Liver (tissue), 9 donors: Measurements from ENCODE around the gene CYP1B1. TPM values are rescaled to one million over a fixed set of nuclear protein-coding genes. Genes with fewer than 3 reads are reported as not detected.

Experiments
- DNase-seq: peaks from one replicate; pipeline ENCODE4 v3.0.0-alpha.2; 2017; ENCODE audit warnings: low spot score
- H3K27ac ChIP-seq, 2 donors: one replicate each; pipeline ENCODE4 v1.7.0; 2013; ENCODE audit warnings: inconsistent platforms in 2 of 2, low read length in 2 of 2, control low read depth in 1 of 2, low read depth in 1 of 2, mild to moderate bottlenecking in 1 of 2
- H3K27me3 ChIP-seq, 4 donors: one replicate each; pipeline versions ENCODE4 v1.6.1 to v1.7.0; 2013; ENCODE audit warnings: low read length in 3 of 4, inconsistent platforms in 1 of 4, mild to moderate bottlenecking in 1 of 4, moderate library complexity in 1 of 4; ENCODE audit not compliant: control insufficient read depth in 4 of 4, insufficient read depth in 4 of 4
- H3K36me3 ChIP-seq, 4 donors: one replicate each; pipeline versions ENCODE4 v1.6.1 to v1.7.0; 2013; ENCODE audit warnings: low read length in 3 of 4, mild to moderate bottlenecking in 3 of 4, low read depth in 1 of 4, moderate library complexity in 1 of 4; ENCODE audit not compliant: control insufficient read depth in 4 of 4, insufficient read depth in 3 of 4
- H3K4me1 ChIP-seq, 4 donors: one replicate each; pipeline versions ENCODE4 v1.6.1 to v1.7.0; 2013; ENCODE audit warnings: low read length in 3 of 4, mild to moderate bottlenecking in 3 of 4, moderate library complexity in 1 of 4; ENCODE audit not compliant: control insufficient read depth in 4 of 4, insufficient read depth in 4 of 4
- H3K4me3 ChIP-seq, 3 donors: one replicate each; pipeline versions ENCODE4 v1.6.1 to v1.7.0; 2013; ENCODE audit warnings: low read length in 3 of 3, control low read depth in 1 of 3, low read depth in 1 of 3, mild to moderate bottlenecking in 1 of 3
- H3K9ac ChIP-seq, 2 donors: one replicate each; pipeline ENCODE4 v1.7.0; 2013; ENCODE audit warnings: low read length in 2 of 2, mild to moderate bottlenecking in 2 of 2, moderate library complexity in 2 of 2, control low read depth in 1 of 2, low read depth in 1 of 2
- H3K9me3 ChIP-seq, 4 donors: one replicate each; pipeline versions ENCODE4 v1.6.1 to v1.7.0; 2013; ENCODE audit warnings: low read length in 3 of 4; ENCODE audit not compliant: control insufficient read depth in 4 of 4
- ATF3 ChIP-seq: IDR thresholded peaks from 2 replicates; pipeline ENCODE4 v1.6.1; 2016; ENCODE audit warnings: antibody characterized with exemption
- CTCF ChIP-seq: fragments of 150-350 bp; IDR thresholded peaks from 2 replicates; pipeline ENCODE4 v1.5.1; 2017; ENCODE audit warnings: improper control_type of control experiment, low read depth, low read length; ENCODE audit not compliant: missing input control
- GABPA ChIP-seq, 2 donors: IDR thresholded peaks in 1 of 2; conservative IDR thresholded peaks in 1 of 2; 2 replicates each; pipeline ENCODE4 v1.6.1; 2016; ENCODE audit warnings: antibody characterized with exemption in 2 of 2, mild to moderate bottlenecking in 1 of 2, moderate library complexity in 1 of 2
- HNF4A ChIP-seq, 2 donors: conservative IDR thresholded peaks; 2 replicates each; pipeline ENCODE4 v1.6.1; 2016; ENCODE audit warnings: antibody characterized with exemption in 2 of 2, mild to moderate bottlenecking in 2 of 2
- HNF4G ChIP-seq: IDR thresholded peaks from 2 replicates; pipeline ENCODE4 v1.6.1; 2016; ENCODE audit warnings: antibody characterized with exemption
- REST ChIP-seq: IDR thresholded peaks from 2 replicates; pipeline ENCODE4 v1.6.1; 2016; ENCODE audit warnings: antibody characterized with exemption, mild to moderate bottlenecking
- SP1 ChIP-seq: IDR thresholded peaks from 2 replicates; pipeline ENCODE4 v1.6.1; 2018; ENCODE audit warnings: antibody characterized with exemption, mild to moderate bottlenecking
- TAF1 ChIP-seq: conservative IDR thresholded peaks from 2 replicates; pipeline ENCODE4 v1.6.1; 2016; ENCODE audit warnings: antibody characterized with exemption, mild to moderate bottlenecking
- YY1 ChIP-seq: IDR thresholded peaks from 2 replicates; pipeline ENCODE4 v1.6.1; 2016; ENCODE audit warnings: antibody characterized with exemption, mild to moderate bottlenecking
- ZBTB33 ChIP-seq: IDR thresholded peaks from 2 replicates; pipeline ENCODE4 v1.6.1; 2016; ENCODE audit warnings: antibody characterized with exemption
- WGBS: extraction: QIAGEN DNeasy Blood & Tissue Kit; methylation state at CpG from one replicate; pipeline ENCODE4 v1.1.7; 2013; 5-methylcytosine and 5-hydroxymethylcytosine counted together
- polyA plus RNA-seq, 2 donors: library from polyadenylated mRNA; stranded (reverse) in 1 of 2; unstranded in 1 of 2; fragments of 200-250 nt in 1 of 2; fragments of >200 nt in 1 of 2; fragmentation: Nextera tagmentation in 1 of 2; extraction: Ambion mirVana in 1 of 2; gene quantifications; one replicate each; pipeline versions ENCODE4 v1.2.1 to v1.2.3, GENCODE V29; 2013 to 2015
- total RNA-seq, 2 donors: library from RNA; depleted of rRNA; stranded (reverse); fragments of >200 nt; gene quantifications; one replicate each; pipeline ENCODE4 v1.2.3, GENCODE V29; 2014
- donor health status: healthy.
- donor health status: healthy.
- donor health status: healthy.
- donor health status: healthy.
- donor health status: healthy.

CYP1B1 gene
- total and polyA plus RNA-seq, 4 donors: 0.84 to 6.8 (median 3.2) TPM

- peak overlapping the region in 2 of 3 donors; percentile 52 to 83 for H3K4me3 ChIP-seq
- no peaks in the 10 kb centered on the region for H3K27me3 ChIP-seq
- 23% methylated on average over 32 of the region's 32 CpGs for WGBS
- H3K36me3 ChIP-seq: peaks cover 0 to 6% (median 0%) of the 10 kb centered on the region in 4 donors
- no peak for DNase-seq
- H3K9ac ChIP-seq: peak overlapping the region in 1 of 2 donors; percentile 14
- no peak for TF ChIP-seq GABPA (IDR thresholded peaks at IDR 0.05 in 1 of 2, conservative IDR thresholded peaks at IDR 0.05 in 1 of 2)
- TF ChIP-seq SP1: no peak
- TF ChIP-seq TAF1: no peak
- no peak for TF ChIP-seq ATF3
- TF ChIP-seq YY1: peak; percentile 18
- TF ChIP-seq CTCF: no peak
- no peaks in the 10 kb centered on the region for H3K9me3 ChIP-seq
- H3K27ac ChIP-seq: no peak overlapping the region
- H3K4me1 ChIP-seq: peaks cover 16 to 44% (median 29%) of the 10 kb centered on the region in 4 donors
These were observed 2.5 kb downstream of the CYP1B1 start for GRCh38 chr2:38073211-38074057.

- Histone ChIP-seq H3K4me1 (peaks cover 11 to 25% (median 19%) of the 10 kb centered on the region in 4 donors), H3K27ac (no peak overlapping the region), H3K4me3 (no peak overlapping the region), H3K36me3 (peaks cover 0 to 6% (median 1%) of the 10 kb centered on the region in 4 donors), H3K27me3 (no peaks in the 10 kb centered on the region), H3K9me3 (no peaks in the 10 kb centered on the region), H3K9ac (no peak overlapping the region)
- TF ChIP-seq HNF4A (conservative IDR thresholded peaks at IDR 0.05) (no peak), GABPA (IDR thresholded peaks at IDR 0.05 in 1 of 2, conservative IDR thresholded peaks at IDR 0.05 in 1 of 2) (no peak), CTCF (no peak), ZBTB33 (no peak), SP1 (no peak), TAF1 (no peak), YY1 (no peak), HNF4G (no peak), REST (no peak)
- 89% methylated on average over 3 of the region's 3 CpGs for whole genome bisulfite sequencing
- DNase-seq: no peak
These were observed 5.5 kb downstream of the CYP1B1 start for GRCh38 chr2:38070438-38070837.
